ENCODE data around the gene DAND5.
"Not testable (repeated sequence)": the region's sequence is repeated elsewhere in the genome, so short reads cannot be mapped to it uniquely, and the experiment has no call there.

DAND5 gene

DNA sequence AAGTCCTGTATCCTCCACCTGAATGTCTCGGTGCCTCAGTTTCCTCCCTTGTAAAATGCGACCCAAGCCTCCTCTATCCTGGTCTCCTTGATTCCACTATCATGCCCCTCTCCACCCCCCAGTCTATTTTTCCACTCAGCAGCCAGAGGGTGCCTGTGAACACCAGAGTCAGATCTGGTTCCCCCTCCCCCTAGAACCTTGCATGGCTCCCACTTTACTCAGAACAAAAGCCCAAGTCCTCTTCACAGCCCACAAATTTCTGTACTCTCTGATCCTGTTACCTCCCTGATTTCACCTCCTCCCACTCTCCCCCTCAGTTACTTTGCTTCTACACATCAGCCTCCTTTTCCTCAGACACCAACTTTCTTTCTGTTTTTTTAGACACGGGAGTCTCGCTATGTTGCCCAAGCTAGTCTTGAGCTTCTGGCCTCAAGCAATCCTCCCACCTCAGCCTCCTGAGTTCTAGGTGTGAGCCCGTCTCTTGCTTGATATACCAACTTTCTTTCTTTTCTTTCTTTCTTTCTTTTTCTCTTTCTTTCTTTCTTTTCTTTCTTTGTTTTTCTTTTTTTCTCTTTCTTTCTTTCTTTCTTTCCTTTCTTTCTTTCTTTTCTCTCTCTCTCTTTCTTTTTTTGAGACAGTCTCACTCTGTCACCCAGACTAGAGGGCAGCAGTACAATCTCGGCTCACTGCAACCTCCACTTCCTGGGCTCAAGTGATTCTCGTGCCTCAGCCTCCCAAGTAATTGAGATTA, 869 bp downstream of the DAND5 start:
- DNase-seq = no peak
- Mint-ChIP-seq H3K36me3 (ENCODE audit: low read depth) (no peaks in the 10 kb centered on the region), H3K27ac (no peak overlapping the region), H3K4me3 (no peak overlapping the region), H3K9me3 (no peaks in the 10 kb centered on the region), H3K27me3 (no peaks in the 10 kb centered on the region), H3K4me1 (ENCODE audit: low read depth) (peaks cover 10% of the 10 kb centered on the region)

DNA sequence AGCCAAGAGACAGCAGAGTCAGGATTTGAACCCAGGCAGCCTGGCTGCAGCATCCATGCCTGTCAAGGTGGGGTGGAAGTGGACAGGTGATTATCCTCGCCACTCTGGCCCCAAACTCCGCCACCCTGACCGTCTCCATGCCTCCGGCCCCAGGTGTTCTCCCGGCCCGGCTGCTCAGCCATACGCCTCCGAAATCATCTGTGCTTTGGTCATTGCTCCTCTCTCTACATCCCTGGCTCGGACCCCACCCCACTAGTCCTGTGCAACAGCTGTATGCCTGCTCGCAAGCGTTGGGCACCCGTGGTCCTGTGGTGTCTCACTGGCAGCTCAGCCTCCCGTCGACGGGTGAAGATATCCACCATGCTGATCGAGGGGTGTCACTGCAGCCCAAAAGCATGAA, 3.9 kb downstream of the DAND5 start:
- Mint-ChIP-seq H3K27me3 (peaks cover 14% of the 10 kb centered on the region), H3K36me3 (ENCODE audit: low read depth) (no peaks in the 10 kb centered on the region), H3K4me3 (no peak overlapping the region), H3K27ac (no peak overlapping the region), H3K4me1 (ENCODE audit: low read depth) (peaks cover 7% of the 10 kb centered on the region), H3K9me3 (no peaks in the 10 kb centered on the region)
- DNase-seq = no peak

DNA sequence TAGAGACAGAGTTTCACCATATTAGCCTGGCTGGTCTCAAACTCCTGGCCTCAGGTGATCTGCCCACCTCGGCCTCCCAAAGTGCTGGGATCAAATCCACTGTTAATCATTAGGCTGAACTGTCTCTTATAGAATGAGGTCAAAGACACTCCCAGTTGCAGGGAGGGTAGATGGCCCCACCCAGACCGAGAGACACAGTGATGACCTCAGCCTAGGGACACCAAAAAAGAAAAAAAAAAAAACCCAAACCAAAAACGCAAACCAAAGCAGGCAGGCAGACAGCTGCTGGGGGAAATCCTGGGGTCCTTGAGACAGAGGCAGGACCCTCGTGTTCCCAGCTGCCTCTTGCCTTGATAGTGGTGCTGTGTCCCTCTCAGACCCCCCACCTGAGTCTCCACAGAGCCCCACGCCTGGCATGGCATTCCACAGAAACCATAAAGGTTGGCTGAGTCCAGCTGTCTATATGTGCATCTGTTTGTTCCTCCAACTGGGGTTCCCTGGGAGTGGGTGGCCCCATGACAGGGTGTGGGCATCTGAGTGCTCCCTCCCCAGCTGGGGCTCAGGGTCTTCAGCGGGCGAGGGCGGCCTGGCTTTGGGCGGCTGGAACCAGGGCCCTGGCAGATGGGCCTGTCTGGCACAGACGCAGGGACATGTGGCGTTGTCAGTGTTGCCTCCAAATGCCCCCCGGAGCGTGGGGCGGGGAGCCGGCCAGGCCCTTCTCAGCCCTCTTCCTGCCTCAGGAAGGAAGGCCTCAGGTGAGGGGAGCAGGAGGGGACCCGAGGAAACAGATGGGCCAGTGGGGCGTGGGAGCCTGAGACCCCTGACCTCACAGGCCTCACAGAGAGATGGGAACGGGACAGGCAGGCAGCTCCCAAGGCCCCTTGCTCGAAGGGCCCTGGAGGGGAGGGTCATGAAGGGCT, 5.2 kb downstream of the DAND5 start:
- Mint-ChIP-seq H3K36me3 (ENCODE audit: low read depth) (no peaks in the 10 kb centered on the region), H3K9me3 (no peaks in the 10 kb centered on the region), H3K27me3 (peaks cover 18% of the 10 kb centered on the region), H3K4me1 (ENCODE audit: low read depth) (peaks cover 7% of the 10 kb centered on the region), H3K27ac (no peak overlapping the region), H3K4me3 (no peak overlapping the region)
- no peak for DNase-seq

DNA sequence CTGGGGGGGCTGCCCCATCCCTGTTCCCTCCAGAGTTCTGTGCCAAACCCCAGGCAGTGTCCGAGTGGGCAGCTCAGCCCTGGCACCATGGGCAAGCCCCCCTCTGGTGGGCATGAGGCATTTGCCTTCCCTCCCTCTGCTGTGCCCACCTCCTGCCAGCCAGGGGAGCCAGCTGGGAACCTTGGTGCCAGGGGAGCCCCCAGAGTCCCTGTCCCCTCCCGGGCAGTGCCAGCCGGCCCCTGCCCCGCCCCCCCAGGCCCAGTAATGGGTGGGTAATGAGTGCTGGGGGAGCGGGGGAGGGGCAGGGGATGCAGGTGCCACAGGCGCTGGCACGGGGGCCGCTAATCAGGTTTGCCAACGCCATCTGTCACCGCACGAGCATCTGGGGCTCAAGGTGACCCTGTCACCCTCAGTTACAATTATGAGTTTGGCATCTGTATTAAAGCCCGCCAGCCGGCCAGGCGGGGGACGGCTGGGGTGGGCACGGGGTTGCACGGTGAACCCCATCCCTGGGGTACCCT, 5.9 kb downstream of the DAND5 start:
- Mint-ChIP-seq H3K27ac (no peak overlapping the region), H3K36me3 (ENCODE audit: low read depth) (no peaks in the 10 kb centered on the region), H3K27me3 (peaks cover 18% of the 10 kb centered on the region), H3K9me3 (no peaks in the 10 kb centered on the region), H3K4me3 (no peak overlapping the region), H3K4me1 (ENCODE audit: low read depth) (peaks cover 2% of the 10 kb centered on the region)
- no peak for DNase-seq

DNA sequence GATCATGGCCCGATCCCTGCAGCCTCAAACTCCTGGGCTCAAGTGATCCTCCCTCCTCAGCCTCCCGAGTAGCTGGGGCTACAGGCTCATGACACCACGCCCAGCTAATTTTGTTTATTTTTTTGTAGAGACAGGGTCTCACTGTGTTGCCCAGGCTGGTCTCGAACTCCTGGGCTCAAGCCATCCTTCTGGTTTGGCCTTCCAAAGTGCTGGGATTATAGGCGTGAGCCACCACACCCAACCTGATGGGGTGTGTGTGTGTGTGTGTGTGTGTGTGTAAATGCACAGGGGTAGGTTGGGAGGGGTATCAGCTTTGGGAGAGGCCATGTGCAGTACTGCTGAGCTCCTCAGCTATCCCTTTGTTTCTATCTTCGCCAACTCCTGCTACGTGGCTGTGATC, 6.7 kb downstream of the DAND5 start:
- peaks cover 18% of the 10 kb centered on the region for H3K27me3 Mint-ChIP-seq
- H3K4me1 Mint-ChIP-seq (ENCODE audit: low read depth); H3K27ac Mint-ChIP-seq; H3K36me3 Mint-ChIP-seq (ENCODE audit: low read depth); H3K4me3 Mint-ChIP-seq; DNase-seq; H3K9me3 Mint-ChIP-seq: not testable (repeated sequence)

DNA sequence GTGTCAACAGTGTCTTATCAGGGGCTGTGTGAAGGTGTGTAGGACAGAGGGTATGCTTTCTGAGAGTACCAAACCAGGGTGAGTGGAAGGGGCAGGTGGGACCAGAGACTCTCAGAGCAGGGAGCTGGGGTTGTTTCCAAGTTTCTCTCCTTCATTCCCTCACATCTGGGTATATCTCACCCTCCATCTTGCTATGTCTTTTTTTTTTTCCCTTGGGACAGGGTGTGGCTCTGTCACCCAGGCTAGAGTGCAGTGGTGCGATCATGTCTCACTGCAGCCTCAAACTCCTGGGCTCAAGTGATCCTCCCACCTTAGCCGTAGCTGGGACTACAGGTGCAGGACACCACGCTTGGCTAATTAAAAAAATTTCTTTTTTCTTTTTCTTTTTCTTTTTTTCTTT, 10.6 kb downstream of the DAND5 start:
- H3K27me3 Mint-ChIP-seq = peaks cover 18% of the 10 kb centered on the region
- no peak overlapping the region for H3K4me3 Mint-ChIP-seq
- H3K9me3 Mint-ChIP-seq = no peaks in the 10 kb centered on the region
- no peak for DNase-seq
- H3K4me1 Mint-ChIP-seq (ENCODE audit: low read depth) = peaks cover 1% of the 10 kb centered on the region
- no peak overlapping the region for H3K27ac Mint-ChIP-seq
- H3K36me3 Mint-ChIP-seq (ENCODE audit: low read depth) = no peaks in the 10 kb centered on the region

DNA sequence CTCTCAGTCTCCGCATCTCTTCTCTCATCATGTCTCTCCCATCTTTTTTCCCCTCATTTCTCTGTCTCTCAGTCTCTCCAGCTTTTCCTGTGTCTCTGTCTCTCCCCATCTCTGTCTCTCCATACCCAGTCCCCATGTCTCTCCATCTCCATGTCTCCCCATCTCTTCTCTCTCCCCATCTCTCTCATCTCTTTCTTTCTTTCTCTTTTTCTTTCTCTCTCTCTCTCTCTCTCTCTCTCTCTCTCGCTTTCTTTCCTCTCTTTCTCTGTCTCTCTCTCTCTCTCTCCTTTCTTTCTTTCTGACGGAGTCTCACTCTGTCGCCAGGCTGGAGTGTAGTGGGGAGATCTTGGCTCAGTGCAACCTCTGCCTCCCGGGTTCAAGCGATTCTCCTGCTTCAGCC, 13.3 kb downstream of the DAND5 start:
- DNase-seq = no peak
- Mint-ChIP-seq H3K4me3 (no peak overlapping the region), H3K27me3 (peaks cover 10% of the 10 kb centered on the region), H3K27ac (no peak overlapping the region), H3K36me3 (ENCODE audit: low read depth) (no peaks in the 10 kb centered on the region), H3K4me1 (ENCODE audit: low read depth) (peaks cover 1% of the 10 kb centered on the region), H3K9me3 (no peaks in the 10 kb centered on the region)

DNA sequence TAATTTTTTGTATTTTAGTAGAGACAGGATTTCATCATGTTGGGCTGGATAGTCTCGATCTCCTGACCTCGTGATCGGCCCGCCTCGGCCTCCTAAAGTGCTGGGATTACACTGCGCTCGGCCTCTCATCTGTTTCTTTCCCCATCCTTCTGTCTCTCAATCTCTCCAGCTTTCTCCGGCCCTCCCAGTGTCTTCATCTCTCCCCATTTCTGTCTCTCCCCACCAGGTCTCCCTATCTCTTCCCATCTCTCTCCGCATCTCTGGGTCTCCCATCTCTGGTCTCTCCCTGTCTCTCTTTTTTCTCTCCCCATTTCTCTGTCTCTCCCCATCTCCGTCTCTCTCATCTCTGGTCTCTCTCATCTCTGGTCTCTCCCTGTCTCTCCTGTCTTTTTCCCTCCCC, 13.7 kb downstream of the DAND5 start:
- Mint-ChIP-seq H3K9me3 (no peaks in the 10 kb centered on the region), H3K27me3 (peaks cover 6% of the 10 kb centered on the region), H3K27ac (no peak overlapping the region), H3K4me3 (no peak overlapping the region), H3K36me3 (ENCODE audit: low read depth) (no peaks in the 10 kb centered on the region), H3K4me1 (ENCODE audit: low read depth) (no peaks in the 10 kb centered on the region)
- no peak for DNase-seq

DNA sequence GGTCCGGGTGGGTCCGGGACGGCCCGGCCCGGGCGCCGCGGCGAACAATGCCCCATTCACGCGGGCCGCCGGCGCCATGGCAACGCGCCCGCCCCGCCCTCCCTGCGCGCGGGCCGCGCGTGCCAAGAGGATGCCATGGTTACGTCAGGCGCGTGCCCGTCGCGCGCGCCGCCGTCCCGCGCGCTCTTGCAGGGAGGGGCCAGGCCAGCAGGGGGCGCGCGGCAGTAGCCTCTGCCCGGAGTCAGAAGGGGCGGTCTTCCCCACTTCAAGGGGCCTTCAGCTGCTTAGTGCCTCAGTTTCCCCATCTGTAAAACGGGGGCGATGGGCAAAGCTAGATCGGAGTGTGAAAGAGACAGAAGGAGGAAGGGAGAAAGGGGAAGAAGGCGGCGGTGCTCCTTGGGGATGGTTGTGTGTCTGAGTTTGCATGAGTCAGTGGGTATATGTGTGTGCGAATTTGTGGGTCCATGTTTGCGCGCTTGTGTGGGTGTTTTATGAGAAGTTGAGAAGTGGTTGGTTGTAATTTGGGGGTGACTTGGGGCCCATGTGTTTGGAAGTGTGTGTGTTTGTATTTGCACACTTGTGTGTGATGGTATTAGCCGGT, 14.3 kb downstream of the DAND5 start:
- no peaks in the 10 kb centered on the region for H3K36me3 Mint-ChIP-seq (ENCODE audit: low read depth)
- H3K9me3 Mint-ChIP-seq = no peaks in the 10 kb centered on the region
- no peak overlapping the region for H3K4me3 Mint-ChIP-seq
- H3K27ac Mint-ChIP-seq = no peak overlapping the region
- DNase-seq = peak; percentile 93
- H3K4me1 Mint-ChIP-seq (ENCODE audit: low read depth) = no peaks in the 10 kb centered on the region
- peaks cover 4% of the 10 kb centered on the region for H3K27me3 Mint-ChIP-seq

DNA sequence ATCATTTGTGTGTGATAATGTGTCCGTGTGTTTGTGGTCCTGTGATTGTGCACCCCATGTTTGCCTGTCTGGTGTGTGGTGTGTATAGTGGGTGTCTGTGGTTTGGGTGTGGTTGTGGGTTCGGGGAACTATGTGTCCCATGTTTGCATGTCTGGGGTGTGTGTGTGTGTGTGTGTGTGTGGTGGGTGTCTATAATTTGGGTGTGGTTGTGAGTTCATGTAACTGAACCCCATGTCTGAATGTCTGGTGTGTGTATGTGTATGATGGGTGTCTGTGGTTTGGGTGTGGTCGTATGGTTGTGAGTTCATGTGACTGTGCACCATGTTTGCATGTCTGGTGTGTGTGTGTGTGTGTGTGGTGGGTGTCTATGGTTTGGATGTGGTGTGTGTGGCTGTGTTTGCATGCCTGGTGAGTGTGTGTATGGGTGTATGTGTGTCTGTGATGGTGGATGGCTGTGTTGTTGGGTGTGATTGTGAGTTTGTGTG, 14.8 kb downstream of the DAND5 start:
- DNase-seq = no peak
- Mint-ChIP-seq H3K4me1 (ENCODE audit: low read depth) (no peaks in the 10 kb centered on the region), H3K36me3 (ENCODE audit: low read depth) (no peaks in the 10 kb centered on the region), H3K27me3 (no peaks in the 10 kb centered on the region), H3K27ac (no peak overlapping the region), H3K9me3 (no peaks in the 10 kb centered on the region), H3K4me3 (no peak overlapping the region)

DNA sequence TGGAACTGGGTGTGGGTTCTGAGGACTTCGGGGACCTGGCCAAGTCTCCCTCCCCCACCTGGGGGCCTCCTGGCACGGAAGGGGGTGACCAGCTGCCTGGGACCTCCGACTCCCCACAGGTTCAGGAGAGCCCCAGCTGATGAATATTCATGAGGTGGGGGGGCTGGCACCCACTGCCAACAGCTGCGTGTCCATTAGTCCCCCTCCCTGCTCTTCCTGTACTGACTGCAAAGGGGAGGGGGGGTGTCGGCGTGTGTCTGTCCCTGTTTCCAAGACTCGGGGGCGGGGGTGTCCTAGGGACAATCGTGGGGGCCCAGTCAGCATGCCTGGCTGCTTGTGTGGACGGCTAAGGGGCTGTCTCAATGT, 15.3 kb downstream of the DAND5 start:
- H3K4me1 Mint-ChIP-seq (ENCODE audit: low read depth) = no peaks in the 10 kb centered on the region
- DNase-seq = no peak
- no peaks in the 10 kb centered on the region for H3K9me3 Mint-ChIP-seq
- H3K4me3 Mint-ChIP-seq = no peak overlapping the region
- no peaks in the 10 kb centered on the region for H3K27me3 Mint-ChIP-seq
- H3K27ac Mint-ChIP-seq = no peak overlapping the region
- H3K36me3 Mint-ChIP-seq (ENCODE audit: low read depth) = no peaks in the 10 kb centered on the region

DNA sequence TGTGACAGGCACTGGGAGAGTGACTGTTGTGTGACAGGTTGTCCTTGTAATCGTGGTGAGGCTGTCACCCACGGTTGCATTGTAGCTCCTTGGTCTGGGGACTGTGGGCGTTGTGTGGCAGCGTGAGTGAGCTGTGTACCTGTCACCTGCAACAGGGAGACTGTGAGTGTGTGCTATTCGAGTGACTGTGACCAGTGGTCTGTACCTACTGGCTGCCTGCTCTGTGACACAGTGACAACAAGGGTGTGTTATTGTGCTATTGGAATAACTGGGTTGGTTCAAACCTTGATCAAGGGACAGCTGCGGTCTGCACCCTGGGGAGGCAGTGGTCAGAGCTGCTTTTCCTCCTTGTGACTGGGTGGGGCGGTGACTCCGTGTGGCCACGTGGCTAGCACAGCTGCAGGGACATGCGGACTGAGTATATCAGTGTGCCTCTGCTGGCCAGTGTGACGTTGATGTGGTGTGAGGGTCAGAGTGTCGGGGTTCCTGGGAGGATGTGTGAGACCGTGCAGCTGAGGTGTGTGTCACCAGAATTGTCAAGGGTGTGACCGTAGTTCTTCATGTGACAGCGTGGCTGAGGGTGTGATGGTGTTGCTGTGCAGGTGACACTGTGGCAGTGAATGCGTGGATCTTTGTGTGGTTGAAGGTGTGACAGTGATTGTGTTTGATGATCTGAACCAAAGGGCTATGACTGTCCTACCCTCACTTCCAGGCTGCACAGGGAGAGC, 15.8 kb downstream of the DAND5 start:
- Mint-ChIP-seq H3K27me3 (no peaks in the 10 kb centered on the region), H3K36me3 (ENCODE audit: low read depth) (no peaks in the 10 kb centered on the region), H3K4me3 (no peak overlapping the region), H3K27ac (no peak overlapping the region), H3K4me1 (ENCODE audit: low read depth) (no peaks in the 10 kb centered on the region), H3K9me3 (no peaks in the 10 kb centered on the region)
- DNase-seq = no peak

DNA sequence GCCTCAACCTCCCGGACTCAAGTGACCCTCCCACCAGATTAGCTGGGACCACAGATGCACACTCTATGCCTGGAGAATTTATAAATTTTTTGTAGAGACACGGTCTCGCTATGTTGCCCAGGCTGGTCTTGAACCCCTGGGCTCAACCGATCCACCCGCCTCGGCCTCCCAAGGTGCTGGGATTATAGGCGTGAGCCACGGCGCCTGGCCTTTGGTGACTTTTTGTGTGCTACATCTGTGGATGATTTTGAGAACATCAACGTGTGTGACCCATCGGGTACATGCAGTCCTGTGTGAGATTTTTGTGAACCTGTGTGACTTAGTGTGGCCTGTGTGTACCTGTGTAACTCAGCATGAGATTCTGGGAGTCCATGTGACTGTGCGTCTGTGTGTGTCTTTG, 17.4 kb downstream of the DAND5 start:
- H3K9me3 Mint-ChIP-seq = no peaks in the 10 kb centered on the region
- H3K27me3 Mint-ChIP-seq = no peaks in the 10 kb centered on the region
- no peak overlapping the region for H3K4me3 Mint-ChIP-seq
- no peak overlapping the region for H3K27ac Mint-ChIP-seq
- DNase-seq = no peak
- no peaks in the 10 kb centered on the region for H3K4me1 Mint-ChIP-seq (ENCODE audit: low read depth)
- H3K36me3 Mint-ChIP-seq (ENCODE audit: low read depth) = no peaks in the 10 kb centered on the region

DNA sequence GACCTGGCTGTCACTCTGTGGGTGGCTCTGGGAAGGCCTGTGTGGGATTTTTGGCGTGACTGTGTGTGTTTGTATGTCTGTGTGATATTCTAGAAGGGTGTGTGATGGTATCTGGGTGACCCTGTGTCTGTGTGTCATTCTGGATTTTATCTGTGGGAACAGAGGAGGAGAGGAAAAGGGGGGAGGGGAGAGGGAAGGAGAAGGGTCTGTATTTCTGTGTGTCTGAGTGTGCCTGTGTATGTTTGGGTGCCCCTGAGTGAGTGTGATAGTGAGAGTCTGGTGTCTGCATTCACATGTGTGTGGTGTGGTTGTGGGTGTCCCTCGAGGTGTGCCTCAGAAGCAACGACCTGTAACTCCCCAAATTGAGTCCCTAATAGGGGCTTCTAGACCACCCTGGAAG, 17.8 kb downstream of the DAND5 start:
- no peaks in the 10 kb centered on the region for H3K36me3 Mint-ChIP-seq (ENCODE audit: low read depth)
- H3K27ac Mint-ChIP-seq = no peak overlapping the region
- no peak for DNase-seq
- H3K27me3 Mint-ChIP-seq = no peaks in the 10 kb centered on the region
- no peak overlapping the region for H3K4me3 Mint-ChIP-seq
- H3K4me1 Mint-ChIP-seq (ENCODE audit: low read depth) = no peaks in the 10 kb centered on the region
- no peaks in the 10 kb centered on the region for H3K9me3 Mint-ChIP-seq
